AG04449 (cell line): ENCODE measurements around the gene DNPH1.

Source experiments
- CTCF ChIA-PET: fragments of 350-600 bp; formaldehyde crosslinking; extraction: SDS; loops from one replicate; lab custom pipeline; 2021; ENCODE audit warnings: antibody characterized with exemption; lab: Yijun Ruan, JAX
- POLR2A ChIA-PET: fragments of 400-600, 350-600 bp; formaldehyde crosslinking; extraction: SDS; loops from one replicate; lab custom pipeline; 2020; ENCODE audit warnings: antibody characterized with exemption, inconsistent platforms; lab: Yijun Ruan, JAX
- DNase-seq: peaks from one replicate; pipeline ENCODE4 v3.0.0-alpha.2; 2010; ENCODE audit warnings: low read depth, low spot score
- H3K4me3 ChIP-seq: 2 replicates; pipeline ENCODE4 v1.5.1; 2011; ENCODE audit warnings: low read depth, mild to moderate bottlenecking, control low read depth, low read length
- CTCF ChIP-seq: IDR thresholded peaks from one replicate; pipeline ENCODE4 v1.5.1; 2011; ENCODE audit warnings: mild to moderate bottlenecking, moderate library complexity, low read length, control low read depth, inconsistent platforms; ENCODE audit not compliant: insufficient read depth; ENCODE audit errors: missing control alignments

DNPH1 gene

GRCh38 chr6:43199912-43200311 lies 29.4 kb downstream of the DNPH1 start:
- ChIA-PET CTCF (interaction anchor here (2.2 kb wide), 1 partner anchor 29 kb away, joined by 12 read pairs; the partner anchor contains the start of gene DNPH1), POLR2A (no interaction called here)
- no peak for TF ChIP-seq CTCF
- H3K4me3 ChIP-seq, result no peak overlapping the region
- DNase-seq, result no peak

- POLR2A ChIA-PET, result no interaction called here
- no peak overlapping the region for H3K4me3 ChIP-seq
- no peak for DNase-seq
- no peak for TF ChIP-seq CTCF
- CTCF ChIA-PET, result no interaction called here
These were observed 32.9 kb downstream of the DNPH1 start for GRCh38 chr6:43196337-43196736.

- TF ChIP-seq CTCF, result no peak
- ChIA-PET CTCF (interaction anchor here (0.6 to 0.8 kb wide), 2 partner anchors 20 to 35 kb away, joined by 3 read pairs; partner anchors contain the start of gene DNPH1), POLR2A (interaction anchor here (0.7 kb wide), 1 partner anchor 22 kb away, joined by 4 read pairs; no protein-coding TSS in a partner anchor)
- no peak overlapping the region for H3K4me3 ChIP-seq
- no peak for DNase-seq
These were observed 35.4 kb downstream of the DNPH1 start for GRCh38 chr6:43193929-43194328.

- POLR2A ChIA-PET, result no interaction called here
- TF ChIP-seq CTCF, result no peak
- CTCF ChIA-PET, result interaction anchor here (1.1 kb wide), 1 partner anchor 36 kb away, joined by 4 read pairs; the partner anchor contains the start of gene DNPH1
- no peak overlapping the region for H3K4me3 ChIP-seq
- DNase-seq, result no peak
These were observed 36.4 kb downstream of the DNPH1 start for GRCh38 chr6:43192911-43193310.

- no peak for DNase-seq
- CTCF ChIA-PET, result interaction anchor here (1.2 to 1.8 kb wide), 4 partner anchors 11 to 145 kb away, joined by 3 to 5 read pairs (median 4); partner anchors contain the start of gene DNPH1
- no peak for TF ChIP-seq CTCF
- no peak overlapping the region for H3K4me3 ChIP-seq
- POLR2A ChIA-PET, result no interaction called here
These were observed 39.4 kb downstream of the DNPH1 start for GRCh38 chr6:43189776-43190304.

- POLR2A ChIA-PET, result no interaction called here
- TF ChIP-seq CTCF, result no peak
- H3K4me3 ChIP-seq, result no peak overlapping the region
- CTCF ChIA-PET, result interaction anchor here (1.2 to 1.6 kb wide), 2 partner anchors 14 to 40 kb away, joined by 3 to 4 read pairs; partner anchors contain the start of gene DNPH1
- DNase-seq, result no peak
These were observed 40.9 kb downstream of the DNPH1 start for GRCh38 chr6:43188426-43188825.
